Putamen (tissue), 1 donor: ENCODE results near the gene USP48.

ENCODE experiments used
- DNase-seq: peaks from one replicate; pipeline ENCODE4 v3.0.0-alpha.2; 2016; ENCODE audit warnings: low spot score

Gene USP48

GRCh38 chr1:21668951-21669257 is 114.0 kb downstream of the USP48 start:
- DNase-seq = no peak

DNA sequence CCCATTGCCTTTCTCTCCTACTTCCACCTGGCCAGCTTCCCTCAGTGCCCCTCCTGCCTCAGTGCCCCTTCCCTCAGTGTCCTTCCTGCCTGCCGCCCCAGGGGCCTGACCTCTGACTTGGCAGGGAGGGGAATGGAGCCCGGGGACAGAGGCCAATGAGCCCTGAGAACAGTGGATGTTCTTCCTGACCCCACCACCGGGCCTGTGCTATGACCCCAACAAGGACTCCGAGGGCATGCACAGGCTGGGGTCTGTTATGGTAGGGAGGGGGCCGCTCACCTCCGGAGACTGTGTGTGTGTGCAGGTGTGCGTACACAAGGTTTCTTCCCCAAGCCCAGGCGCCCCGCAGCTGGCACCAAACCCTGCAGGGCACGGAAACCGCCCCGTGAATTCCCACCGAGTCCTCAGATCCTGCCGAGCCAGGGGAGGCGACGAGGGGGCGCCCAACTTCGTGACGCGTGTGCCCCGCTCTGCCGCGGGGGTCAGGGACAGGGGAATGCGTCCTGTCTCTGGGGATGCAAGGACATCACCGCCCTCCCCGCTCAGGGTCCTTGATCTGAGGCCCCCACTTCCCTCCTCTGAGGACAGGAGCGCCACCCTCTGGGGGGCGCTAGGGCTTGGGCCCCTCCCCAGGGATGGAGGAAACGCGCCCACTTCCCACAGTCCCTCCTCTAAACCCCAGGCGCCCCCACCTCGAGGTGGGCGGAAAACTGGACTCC is 114.6 kb downstream of the USP48 start:
- no peak for DNase-seq

- no peak for DNase-seq
Observed at GRCh38 chr1:21667348-21668231, 115.4 kb downstream of the USP48 start.

DNA sequence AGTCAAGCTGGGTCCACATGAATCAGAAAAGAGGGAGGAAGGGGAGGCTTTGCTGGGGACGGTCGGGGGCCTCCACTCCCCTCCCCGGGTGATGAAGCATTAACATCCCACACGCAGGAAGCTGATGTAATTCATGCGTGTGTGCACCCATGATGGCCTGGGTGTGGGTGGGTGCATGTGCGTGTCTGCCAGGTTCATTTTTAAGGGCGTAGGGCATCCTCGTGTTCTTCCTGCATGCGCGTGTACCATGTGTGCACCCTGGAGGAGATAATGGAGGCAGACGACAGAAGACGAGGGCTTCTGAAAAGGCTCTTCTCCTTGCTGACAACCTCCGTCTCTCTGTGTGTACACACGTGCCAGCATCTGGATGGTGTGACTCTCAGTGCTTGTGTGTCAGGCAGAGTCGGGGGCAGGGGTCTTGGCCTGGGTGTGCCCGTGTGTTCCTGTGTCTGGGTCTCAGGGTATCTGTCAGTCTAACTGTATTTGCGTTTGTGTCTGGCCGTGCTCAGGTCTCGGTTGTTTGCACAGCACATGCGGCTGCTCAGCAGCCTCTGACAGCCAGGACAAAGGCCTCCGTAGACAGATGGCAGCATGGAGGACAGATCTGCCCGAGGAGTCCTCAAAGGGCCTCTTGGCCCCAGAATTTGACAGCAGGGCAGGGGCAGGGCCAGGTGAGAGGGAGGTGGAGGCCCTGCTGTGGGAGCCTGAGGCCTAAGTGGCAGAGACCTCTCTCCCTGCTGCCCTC is 116.2 kb downstream of the USP48 start:
- DNase-seq = no peak

DNA sequence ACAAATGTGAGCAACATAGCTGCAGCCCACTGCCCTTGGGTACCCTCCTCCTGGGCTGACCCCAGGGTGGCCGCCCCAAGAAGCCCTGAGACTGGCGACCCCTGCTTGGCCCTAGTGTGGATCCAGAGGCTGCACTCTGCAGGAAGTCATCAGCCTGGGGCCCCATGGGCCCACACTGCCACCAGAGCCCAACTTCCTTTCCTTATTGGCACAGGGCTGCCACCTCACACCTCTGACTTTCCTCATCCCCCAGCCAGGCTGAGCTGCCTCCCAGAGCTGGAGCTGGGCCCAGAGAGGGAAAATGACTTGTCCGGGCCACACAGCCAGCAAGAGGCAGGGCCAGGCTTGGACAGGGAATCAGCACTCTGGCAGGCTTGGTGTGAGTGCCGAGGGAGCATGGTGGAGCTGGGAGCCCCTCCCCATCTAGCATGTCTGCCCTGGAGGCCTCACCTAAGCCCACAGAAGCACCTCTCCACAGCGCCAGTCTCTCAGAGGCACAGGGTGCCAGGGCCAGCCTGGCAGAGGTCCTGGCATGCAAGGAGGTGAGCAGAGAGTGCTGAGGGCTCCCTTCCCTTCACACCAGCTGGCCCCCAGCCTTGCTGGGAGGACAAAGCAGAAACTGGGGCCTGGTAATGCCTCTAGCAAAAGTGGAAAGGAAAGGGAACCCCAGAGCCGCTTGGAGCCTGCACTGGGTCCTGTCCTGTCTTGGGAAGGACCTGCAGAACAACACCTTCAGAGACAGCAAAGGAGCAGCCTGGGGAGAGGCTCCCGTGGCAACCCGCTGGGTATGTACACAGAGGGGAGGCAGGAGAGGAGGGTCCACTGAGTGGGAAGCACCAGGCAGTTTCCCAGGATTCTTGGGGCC is 117.0 kb downstream of the USP48 start:
- DNase-seq = no peak

DNA sequence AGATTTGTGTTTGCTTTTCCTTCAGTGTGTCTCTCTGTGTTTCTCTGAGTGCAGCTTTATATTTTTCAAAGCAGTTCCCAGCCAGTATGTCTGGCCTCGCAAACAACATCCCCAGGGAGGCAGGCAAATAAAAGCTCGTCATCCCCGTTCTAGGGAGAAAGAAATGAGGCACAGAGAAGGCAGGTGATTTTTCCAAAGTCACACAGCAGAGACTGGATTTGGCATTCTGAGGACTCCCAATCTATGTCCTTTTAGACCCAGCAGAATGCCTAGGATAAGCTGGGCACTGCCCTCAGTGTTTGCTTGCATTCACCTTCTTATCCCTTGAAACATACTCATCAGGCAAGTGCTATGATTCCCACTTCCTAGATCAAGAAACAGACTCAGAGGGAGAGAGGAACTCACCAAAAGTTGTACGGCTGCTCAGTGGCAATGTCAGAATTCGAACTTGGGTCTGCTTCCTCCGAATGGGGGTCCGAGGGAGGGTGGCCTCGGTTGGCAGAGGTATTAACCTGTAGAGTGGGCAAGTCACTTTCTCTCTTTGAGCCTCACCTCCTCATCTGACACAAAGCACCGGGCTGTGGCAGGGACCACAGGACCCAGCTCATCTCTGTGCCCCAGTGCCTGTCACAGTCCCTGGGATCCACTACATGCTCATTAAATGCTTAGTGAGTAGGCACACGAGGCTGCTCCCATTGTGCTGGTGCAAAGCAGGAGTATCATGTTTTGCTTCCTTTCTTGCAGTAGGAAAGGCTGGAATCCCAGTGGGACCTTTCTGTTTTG is 118.0 kb downstream of the USP48 start:
- no peak for DNase-seq

DNA sequence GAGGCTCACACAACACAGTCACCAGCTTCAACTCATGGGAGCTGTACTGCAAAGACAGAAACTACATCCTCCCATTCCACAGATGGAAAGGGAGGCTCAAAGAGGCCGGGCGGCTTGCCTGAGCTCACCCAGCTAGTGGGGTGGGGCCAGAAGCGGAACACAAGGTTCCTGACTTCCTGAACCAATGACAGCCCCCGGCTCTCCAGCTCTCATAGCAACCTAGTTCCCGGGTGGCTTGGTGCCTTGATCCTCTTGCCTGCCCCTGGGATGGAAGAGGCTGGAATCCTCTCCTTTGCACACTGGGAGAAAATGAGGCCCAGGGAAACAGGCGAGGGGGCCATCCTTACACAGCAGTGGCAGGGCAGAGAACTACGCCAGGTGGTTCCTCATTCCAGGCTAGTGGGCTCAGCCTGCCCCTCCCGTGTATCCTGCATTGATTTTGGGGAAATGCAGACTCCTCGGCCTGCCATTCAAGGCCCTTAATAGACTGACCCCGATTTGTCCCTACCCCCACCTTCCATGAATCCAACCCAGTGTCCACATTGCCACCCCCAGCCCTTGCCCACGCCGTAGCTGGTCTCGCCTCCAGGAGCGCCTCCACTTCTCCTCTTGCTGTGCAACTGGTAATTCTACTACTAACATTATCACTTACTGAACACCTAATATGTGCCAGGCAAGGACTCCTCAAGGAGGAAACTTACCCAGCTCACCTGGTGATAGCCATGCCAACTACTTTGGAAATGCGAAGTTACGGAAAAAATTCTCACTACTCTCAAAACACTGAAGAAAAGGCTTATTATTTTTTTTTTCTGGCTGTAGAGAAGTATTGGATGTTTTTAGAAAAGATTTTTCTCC is 118.8 kb downstream of the USP48 start:
- DNase-seq = no peak

DNA sequence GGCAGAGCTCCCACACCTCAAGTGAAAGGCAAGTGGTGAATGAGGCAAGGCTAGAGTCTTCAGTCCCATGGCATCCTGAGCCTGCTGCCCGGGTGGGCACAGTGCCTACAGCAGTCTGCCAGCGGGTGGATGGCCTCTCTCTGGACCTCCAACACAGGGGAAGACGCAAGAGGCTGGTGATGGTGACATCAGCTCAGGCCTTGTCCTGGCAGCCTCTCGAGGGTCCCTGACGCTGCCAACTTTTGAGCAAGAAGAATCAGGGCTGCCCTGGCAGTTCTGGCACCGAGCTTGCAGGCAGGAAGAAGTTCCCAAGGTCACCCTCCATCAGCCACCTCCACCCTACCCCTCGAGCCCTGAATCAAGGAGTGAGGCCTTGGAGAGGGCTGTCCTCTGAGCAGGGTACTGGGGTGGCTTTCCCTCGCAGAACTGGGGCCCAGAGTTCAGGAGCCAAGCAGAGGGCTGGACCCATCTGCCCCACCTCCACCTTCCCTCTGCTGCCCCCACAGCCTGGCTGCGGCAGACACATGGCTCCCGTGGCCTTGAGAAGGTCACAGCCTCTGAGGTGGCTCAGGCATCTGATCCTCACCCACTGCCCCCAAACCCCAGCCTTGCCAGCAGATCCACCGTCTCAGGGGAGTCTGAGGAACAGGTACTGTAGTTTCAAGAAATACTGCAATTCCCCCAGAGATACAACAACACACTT is 119.5 kb downstream of the USP48 start:
- no peak for DNase-seq

- DNase-seq = no peak
Observed at GRCh38 chr1:21662426-21663247, 120.3 kb downstream of the USP48 start.

GRCh38 chr1:21661886-21662285 is 121.1 kb downstream of the USP48 start:
- DNase-seq = no peak

DNA sequence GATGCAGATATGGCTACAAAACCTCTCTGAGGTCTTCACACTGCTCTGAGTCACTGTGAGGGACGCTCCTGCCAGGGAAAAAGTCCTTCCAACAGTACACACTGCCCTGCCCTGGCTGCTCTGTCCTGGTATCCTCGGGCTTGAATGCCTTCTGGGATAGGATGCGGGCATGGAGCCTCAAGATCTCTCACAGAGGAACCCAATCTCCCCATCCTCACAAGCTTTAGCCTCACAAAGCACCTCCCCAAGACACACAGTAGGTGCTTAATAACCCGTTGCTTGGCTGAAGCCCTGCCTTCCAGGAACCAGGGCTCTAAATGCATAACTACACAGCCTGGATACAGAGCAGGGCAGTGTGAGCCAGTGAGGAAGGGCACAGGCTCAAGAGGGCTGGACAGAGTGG is 123.0 kb downstream of the USP48 start:
- no peak for DNase-seq

DNA sequence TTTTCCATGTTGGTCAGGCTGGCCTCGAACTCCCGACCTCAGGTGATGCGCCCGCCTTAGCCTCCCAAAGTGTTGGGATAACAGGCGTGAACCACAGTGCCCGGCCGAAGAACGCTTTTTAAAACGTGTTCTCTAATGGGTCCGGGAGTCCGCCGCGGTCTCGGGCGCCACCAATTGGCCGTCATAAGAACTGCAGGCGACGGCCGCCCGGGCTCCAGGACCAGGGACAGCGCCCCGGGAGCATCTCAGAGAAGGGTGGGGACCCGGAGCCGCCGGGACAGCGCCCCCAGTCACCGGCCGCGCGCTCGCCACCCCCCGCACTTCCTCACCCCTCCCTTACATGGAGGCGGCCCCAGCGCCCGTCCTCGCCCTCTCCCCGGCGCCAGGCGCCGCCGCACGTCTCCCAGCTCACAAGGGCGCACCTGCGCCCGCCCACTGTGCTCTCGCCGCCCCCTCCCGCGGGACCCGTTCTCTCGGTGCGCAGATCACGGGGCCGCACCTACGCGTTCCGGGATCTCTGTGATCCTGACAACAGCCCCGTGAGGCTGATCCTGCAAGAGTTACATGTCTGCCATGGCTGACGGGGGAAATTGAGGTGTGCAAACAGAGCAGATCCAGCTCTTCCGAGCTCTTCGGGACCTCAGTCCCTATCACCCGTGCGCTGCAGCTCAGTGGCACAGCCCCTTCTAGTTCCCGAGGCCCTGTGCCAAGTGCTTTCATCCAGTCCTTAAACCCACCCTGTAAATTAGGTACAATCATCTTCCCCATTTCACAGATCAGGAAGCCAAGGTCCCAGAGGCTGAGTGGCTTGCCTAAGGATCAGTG is 123.6 kb downstream of the USP48 start:
- DNase-seq = peak; percentile 85

- no peak for DNase-seq
Observed at GRCh38 chr1:21657456-21658190, 125.3 kb downstream of the USP48 start.

- DNase-seq = no peak
Observed at GRCh38 chr1:21655748-21656147, 127.2 kb downstream of the USP48 start.

- DNase-seq = no peak
Observed at GRCh38 chr1:21655259-21655658, 127.7 kb downstream of the USP48 start.

DNA sequence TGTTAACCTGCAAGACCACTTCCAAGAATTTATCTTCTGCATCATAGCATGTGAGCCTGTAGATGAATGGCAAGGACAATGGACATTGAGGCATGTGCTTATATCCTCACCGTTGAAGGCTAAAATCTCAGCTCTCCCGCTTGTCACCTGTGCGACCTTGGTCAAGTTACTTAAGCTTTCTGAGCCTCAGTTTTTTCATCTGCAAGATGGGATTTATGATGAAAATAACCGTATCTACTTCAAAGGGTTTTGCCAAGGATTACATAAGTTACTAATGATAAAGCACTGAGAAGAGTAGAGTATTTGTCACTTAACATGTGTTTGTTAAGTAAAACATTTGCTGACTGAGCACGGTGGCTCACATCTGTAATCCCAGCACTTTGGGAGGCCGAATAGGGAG is 128.7 kb downstream of the USP48 start:
- DNase-seq = no peak

DNA sequence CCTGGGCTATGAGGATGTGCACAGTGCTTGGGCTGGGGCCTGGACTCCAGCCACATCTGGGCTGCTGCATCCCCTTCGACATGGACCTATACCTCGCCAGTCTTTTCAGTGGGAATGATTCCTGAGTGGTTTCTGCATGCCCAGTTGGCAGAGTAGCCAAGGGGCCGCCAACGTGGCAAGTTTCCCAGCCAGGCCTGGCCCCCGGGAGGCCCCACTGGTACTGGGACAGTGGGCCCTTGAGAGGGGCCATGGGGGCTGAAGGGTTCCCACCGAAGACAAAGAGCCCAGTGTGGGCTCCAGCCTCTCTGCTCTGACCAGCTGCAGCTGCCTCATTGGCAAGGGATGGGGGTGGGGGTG is 129.2 kb downstream of the USP48 start:
- peak; percentile 94 for DNase-seq
